Retinal pigment epithelial cell (primary cell): ENCODE data around the gene SNX21.

Experiments used
- DNase-seq: peaks from one replicate; pipeline ENCODE4 v3.0.0-alpha.2; 2010; ENCODE audit warnings: low read depth
- H3K4me3 ChIP-seq: 2 replicates; pipeline ENCODE4 v1.5.1; 2011; ENCODE audit warnings: mild to moderate bottlenecking, low read length, control low read depth, moderate library complexity
- CTCF ChIP-seq: conservative IDR thresholded peaks from 2 replicates; pipeline ENCODE4 v1.5.1; 2011; ENCODE audit warnings: low read depth, low read length, control low read depth, inconsistent platforms

The SNX21 gene

DNA sequence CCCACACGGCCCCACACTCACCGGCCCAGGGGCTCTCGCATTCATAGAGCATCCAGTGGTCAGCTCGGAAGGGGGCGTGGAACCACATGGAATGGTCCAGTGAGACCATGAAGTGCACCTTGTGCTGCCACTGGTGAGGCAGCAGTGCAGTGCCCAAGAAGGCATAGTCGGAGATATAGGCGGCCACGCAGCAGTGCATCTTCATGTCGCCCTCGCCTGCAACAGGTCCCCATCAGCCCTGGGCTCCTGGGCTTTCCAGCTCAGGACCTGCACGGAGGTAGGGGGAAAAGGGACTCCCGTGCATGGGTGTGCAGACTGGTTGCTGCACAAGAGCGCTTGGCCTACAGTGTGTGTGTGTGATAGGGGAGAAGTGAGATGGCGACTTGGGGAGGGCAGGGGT, 9.9 kb downstream of the SNX21 start:
- no peak overlapping the region for H3K4me3 ChIP-seq
- no peak for DNase-seq
- TF ChIP-seq CTCF = no peak

GRCh38 chr20:45845452-45845851, 11.9 kb downstream of the SNX21 start:
- no peak overlapping the region for H3K4me3 ChIP-seq
- no peak for TF ChIP-seq CTCF
- DNase-seq = no peak

GRCh38 chr20:45848421-45848820, 14.8 kb downstream of the SNX21 start:
- no peak for TF ChIP-seq CTCF
- DNase-seq = no peak
- H3K4me3 ChIP-seq = no peak overlapping the region

DNA sequence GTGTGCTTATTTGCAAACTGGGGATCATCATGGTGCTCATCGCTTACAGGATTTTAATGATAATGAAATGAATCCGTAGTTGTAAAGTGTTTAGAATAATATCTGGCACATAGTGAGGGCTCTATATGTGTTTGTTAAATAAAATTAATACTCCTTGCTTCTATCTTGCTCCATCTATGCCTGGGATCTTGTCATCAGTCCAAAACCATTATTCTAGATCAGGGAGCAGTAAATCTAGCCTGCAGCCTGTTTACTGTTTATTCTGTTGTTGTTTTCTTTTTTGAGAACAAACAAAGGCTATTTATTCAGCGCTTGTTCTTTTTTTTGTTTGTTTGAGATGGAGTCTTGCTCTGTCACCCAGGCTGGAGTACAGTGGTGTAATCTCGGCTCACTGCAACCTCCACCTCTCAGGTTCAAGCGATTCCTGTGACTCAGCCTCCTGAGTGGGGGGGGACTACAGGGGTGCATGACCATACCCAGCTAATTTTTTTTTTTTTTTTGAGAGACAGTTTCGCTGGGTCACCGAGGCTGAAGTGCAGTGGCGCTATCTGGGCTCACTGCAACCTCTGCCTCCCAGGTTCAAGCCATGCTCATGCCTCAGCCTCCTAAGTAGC, 15.5 kb downstream of the SNX21 start:
- no peak for TF ChIP-seq CTCF

GRCh38 chr20:45850238-45850637, 16.6 kb downstream of the SNX21 start:
- TF ChIP-seq CTCF = no peak
- DNase-seq = no peak
- H3K4me3 ChIP-seq = no peak overlapping the region

More for the DNA sequence above, 15.5 kb downstream of the SNX21 start:
- DNase-seq = no peak
- H3K4me3 ChIP-seq = no peak overlapping the region

- H3K4me3 ChIP-seq = no peak overlapping the region
- TF ChIP-seq CTCF = no peak
- no peak for DNase-seq
These were observed 17.3 kb downstream of the SNX21 start for GRCh38 chr20:45850926-45851325.

GRCh38 chr20:45851501-45851900, 17.9 kb downstream of the SNX21 start:
- no peak overlapping the region for H3K4me3 ChIP-seq
- DNase-seq = no peak
- no peak for TF ChIP-seq CTCF
